H1 (cell line): Measurements from ENCODE around the gene PARK7.

Source experiments
- BRCA1 ChIP-seq: IDR thresholded peaks from 2 replicates; pipeline ENCODE4 v1.6.1; 2012; ENCODE audit warnings: low read depth, low read length, improper control_type of control experiment
- CEBPB ChIP-seq: IDR thresholded peaks from 2 replicates; pipeline ENCODE4 v1.6.1; 2012; ENCODE audit warnings: low read depth, low read length
- CREB1 ChIP-seq: IDR thresholded peaks from 2 replicates; pipeline ENCODE4 v1.6.1; 2012; ENCODE audit warnings: inconsistent platforms
- CTCF ChIP-seq, 3 experiments: IDR thresholded peaks; 1 replicate in 2 of 3; 2 replicates in 1 of 3; pipeline versions ENCODE4 v1.5.1 to v1.6.1; 2011; ENCODE audit warnings: low read length in 3 of 3, mild to moderate bottlenecking in 3 of 3, inconsistent platforms in 2 of 3, low read depth in 1 of 3, moderate library complexity in 1 of 3; ENCODE audit not compliant: insufficient read depth in 1 of 3; ENCODE audit errors: control extremely low read depth in 1 of 3
- EGR1 ChIP-seq: IDR thresholded peaks from 2 replicates; pipeline ENCODE4 v1.6.1; 2011; ENCODE audit warnings: low read depth, low read length, borderline replicate concordance
- MAFK ChIP-seq: IDR thresholded peaks from 2 replicates; pipeline ENCODE4 v1.6.1; 2012; ENCODE audit warnings: low read depth, mild to moderate bottlenecking, improper control_type of control experiment, low read length
- POLR2A ChIP-seq, 2 experiments: IDR thresholded peaks; 1 replicate in 1 of 2; 2 replicates in 1 of 2; pipeline ENCODE4 v1.6.1; 2011; ENCODE audit warnings: low read depth in 2 of 2, low read length in 2 of 2, mild to moderate bottlenecking in 2 of 2; ENCODE audit errors: control extremely low read depth in 1 of 2
- RAD21 ChIP-seq, 2 experiments: IDR thresholded peaks in 1 of 2; conservative IDR thresholded peaks in 1 of 2; 2 replicates each; pipeline ENCODE4 v1.6.1; 2011; ENCODE audit warnings: low read depth in 2 of 2, low read length in 2 of 2, improper control_type of control experiment in 1 of 2, inconsistent platforms in 1 of 2, mild to moderate bottlenecking in 1 of 2, moderate library complexity in 1 of 2
- SIX5 ChIP-seq: IDR thresholded peaks from 2 replicates; pipeline ENCODE4 v1.6.1; 2011; ENCODE audit warnings: mild to moderate bottlenecking, low read depth, low read length
- SRF ChIP-seq: IDR thresholded peaks from 2 replicates; pipeline ENCODE4 v1.6.1; 2011; ENCODE audit warnings: mild to moderate bottlenecking, low read depth, low read length, moderate library complexity
- TAF7 ChIP-seq: optimal IDR thresholded peaks from 2 replicates; pipeline ENCODE3; 2011; ENCODE audit warnings: low read depth, mild to moderate bottlenecking, inconsistent platforms, low read length, moderate library complexity, borderline replicate concordance
- ZNF274 ChIP-seq: IDR thresholded peaks from 2 replicates; pipeline ENCODE4 v1.7.0; 2012; ENCODE audit warnings: low read length, borderline replicate concordance; ENCODE audit errors: extremely low read depth

GRCh38 chr1:8026976-8027747 is 65.7 kb downstream of the PARK7 start:
- no peak for TF ChIP-seq CTCF (IDR thresholded peaks at IDR 0.05; ENCODE audit: control extremely low read depth in 1 of 3, insufficient read depth in 1 of 3, low read depth in 1 of 3, low read length in 3 of 3)
- no peak for TF ChIP-seq POLR2A (IDR thresholded peaks at IDR 0.05; ENCODE audit: control extremely low read depth in 1 of 2, low read depth in 2 of 2, low read length in 2 of 2)
- no peak for TF ChIP-seq BRCA1
- TF ChIP-seq SRF: no peak
- no peak for TF ChIP-seq EGR1
- no peak for TF ChIP-seq CEBPB
- no peak for TF ChIP-seq MAFK
- TF ChIP-seq CREB1: no peak
- no peak for TF ChIP-seq ZNF274
- no peak for TF ChIP-seq SIX5
- no peak for TF ChIP-seq RAD21 (IDR thresholded peaks at IDR 0.05 in 1 of 2, conservative IDR thresholded peaks at IDR 0.05 in 1 of 2; ENCODE audit: low read depth in 2 of 2, low read length in 2 of 2)
- no peak for TF ChIP-seq TAF7
